DOHH2 (cell line): ENCODE measurements around the gene DPP10.

ENCODE experiments used
- H3F3A ChIP-seq: fragments of 200-600 bp; sonication (generic), shearing (Covaris generic); 2 replicates; pipeline ENCODE4 v1.6.0; 2016; ENCODE audit warnings: antibody characterized with exemption, mild to moderate bottlenecking; ENCODE audit not compliant: control insufficient read depth, insufficient read depth
- H3K27ac ChIP-seq: fragments of 200-600 bp; sonication (generic); 2 replicates; pipeline ENCODE4 v1.5.1; 2014; ENCODE audit warnings: low read depth, mild to moderate bottlenecking, low read length, moderate library complexity
- H3K27me3 ChIP-seq: fragments of 200-600 bp; sonication (generic); 2 replicates; pipeline ENCODE4 v1.6.1; 2014; ENCODE audit warnings: mild to moderate bottlenecking, low read length, mixed read lengths; ENCODE audit not compliant: control insufficient read depth
- H3K36me3 ChIP-seq: fragments of 200-600 bp; sonication (generic); 2 replicates; pipeline ENCODE4 v1.6.1; 2014; ENCODE audit warnings: mild to moderate bottlenecking, low read length, moderate library complexity, mixed read lengths; ENCODE audit not compliant: control insufficient read depth
- H3K4me1 ChIP-seq: fragments of 200-600 bp; sonication (generic); 2 replicates; pipeline ENCODE4 v1.6.1; 2014; ENCODE audit warnings: mild to moderate bottlenecking, low read length, mixed read lengths; ENCODE audit not compliant: control insufficient read depth
- H3K4me2 ChIP-seq: fragments of 200-600 bp; sonication (generic); 2 replicates; pipeline ENCODE4 v1.6.0; 2014; ENCODE audit warnings: mild to moderate bottlenecking, low read length, moderate library complexity
- H3K4me3 ChIP-seq: fragments of 200-600 bp; sonication (generic); 2 replicates; pipeline ENCODE4 v1.5.1; 2014; ENCODE audit warnings: mild to moderate bottlenecking, low read length, mixed read lengths
- H3K79me2 ChIP-seq: fragments of 200-600 bp; sonication (generic); 2 replicates; pipeline ENCODE4 v1.6.1; 2014; ENCODE audit warnings: mild to moderate bottlenecking, low read length, mixed read lengths; ENCODE audit not compliant: control insufficient read depth
- H3K9me2 ChIP-seq: fragments of 200-600 bp; sonication (generic); replicated peaks from 2 replicates; pipeline ENCODE4 v1.6.1; 2014; ENCODE audit warnings: mild to moderate bottlenecking, low read length, mixed read lengths; ENCODE audit not compliant: control insufficient read depth
- H3K9me3 ChIP-seq: fragments of 200-600 bp; sonication (generic); 2 replicates; pipeline ENCODE4 v1.6.1; 2014; ENCODE audit warnings: antibody characterized with exemption, low read length, mixed read lengths; ENCODE audit not compliant: control insufficient read depth, insufficient read depth
- H4K20me1 ChIP-seq: fragments of 200-600 bp; sonication (generic); 2 replicates; pipeline ENCODE4 v1.6.0; 2014; ENCODE audit warnings: low read depth, mild to moderate bottlenecking, antibody characterized with exemption, low read length, moderate library complexity; ENCODE audit not compliant: control insufficient read depth, insufficient read depth
- CTCF ChIP-seq: fragments of 200-600 bp; sonication (generic); IDR thresholded peaks from one replicate; pipeline ENCODE4 v1.5.1; 2014; ENCODE audit warnings: antibody characterized with exemption, mild to moderate bottlenecking, low read depth, low read length; ENCODE audit not compliant: poor library complexity, severe bottlenecking
- EZH2phosphoT487 ChIP-seq: fragments of 200-600 bp; sonication (generic); IDR thresholded peaks from 2 replicates; pipeline ENCODE4 v1.6.1; 2017; ENCODE audit warnings: borderline replicate concordance, mild to moderate bottlenecking, antibody characterized with exemption, low read length, moderate library complexity, mixed read lengths

Gene DPP10

GRCh38 chr2:115369400-115369799 is 927.0 kb downstream of the DPP10 start:
- no peaks in the 10 kb centered on the region for H3K4me1 ChIP-seq
- H3K4me3 ChIP-seq, result no peak overlapping the region
- H3K9me3 ChIP-seq, result peaks cover 8% of the 10 kb centered on the region; the same call in 1 of the 2 replicates
- TF ChIP-seq EZH2phosphoT487 (no peak), CTCF (no peak)
- H3K27me3 ChIP-seq, result no peaks in the 10 kb centered on the region
- no peaks in the 10 kb centered on the region for H3F3A ChIP-seq
- no peaks in the 10 kb centered on the region for H3K36me3 ChIP-seq
- no peaks in the 10 kb centered on the region for H3K79me2 ChIP-seq
- no peak overlapping the region for H3K27ac ChIP-seq
- no peaks in the 10 kb centered on the region for H4K20me1 ChIP-seq
- no peak overlapping the region for H3K4me2 ChIP-seq
- no peaks in the 10 kb centered on the region for H3K9me2 ChIP-seq

GRCh38 chr2:115374981-115375380 is 932.5 kb downstream of the DPP10 start:
- peaks cover 20% of the 10 kb centered on the region; the same call in 1 of the 2 replicates for H3K9me3 ChIP-seq
- no peaks in the 10 kb centered on the region for H3K36me3 ChIP-seq

GRCh38 chr2:115384399-115384798 is 942.0 kb downstream of the DPP10 start:
- Histone ChIP-seq H3K4me3 (no peak overlapping the region), H3K4me2 (no peak overlapping the region), H3K4me1 (no peaks in the 10 kb centered on the region), H3K36me3 (no peaks in the 10 kb centered on the region), H3K27me3 (no peaks in the 10 kb centered on the region), H3K79me2 (no peaks in the 10 kb centered on the region), H4K20me1 (no peaks in the 10 kb centered on the region), H3F3A (no peaks in the 10 kb centered on the region), H3K9me2 (no peaks in the 10 kb centered on the region), H3K27ac (no peak overlapping the region), H3K9me3 (no peaks in the 10 kb centered on the region)
- TF ChIP-seq CTCF (no peak), EZH2phosphoT487 (no peak)

More at GRCh38 chr2:115374981-115375380, 932.5 kb downstream of the DPP10 start:
- TF ChIP-seq EZH2phosphoT487, result no peak
- TF ChIP-seq CTCF, result no peak
- no peaks in the 10 kb centered on the region for H3K9me2 ChIP-seq
- H3F3A ChIP-seq, result no peaks in the 10 kb centered on the region
- H3K4me1 ChIP-seq, result no peaks in the 10 kb centered on the region
- H3K4me2 ChIP-seq, result no peak overlapping the region
- H4K20me1 ChIP-seq, result no peaks in the 10 kb centered on the region
- no peaks in the 10 kb centered on the region for H3K79me2 ChIP-seq
- H3K27me3 ChIP-seq, result no peaks in the 10 kb centered on the region
- no peak overlapping the region for H3K4me3 ChIP-seq
- no peak overlapping the region for H3K27ac ChIP-seq
